WTC11 (cell line): ENCODE results near the gene LSM12. TPM values are rescaled to one million over a fixed set of nuclear protein-coding genes. Genes with fewer than 3 reads are reported as not detected.
A peak's percentile ranks its signal among the peaks of the same experiment; 100 is the strongest.

Experiments
- ATAC-seq: fragments of 200-7000 bp; cut with Tn5 transposase; 2 replicates; pipeline ENCODE4 v1.10.0; 2021; ENCODE audit warnings: mild to moderate bottlenecking, moderate library complexity
- CTCF ChIA-PET: fragments of 300-600 bp; sonication (Branson Sonifier 250); formaldehyde crosslinking; loops from one replicate; lab custom pipeline; 2021; ENCODE audit warnings: antibody characterized with exemption; lab: Charles Lee
- POLR2A ChIA-PET: fragments of 350-600 bp; sonication (Branson Sonifier 250); formaldehyde crosslinking; loops from one replicate; lab custom pipeline; 2021; ENCODE audit warnings: antibody characterized with exemption; lab: Charles Lee
- DNase-seq: peaks from one replicate; pipeline ENCODE4 v3.0.0; 2021; ENCODE audit warnings: low spot score
- H3K27ac Mint-ChIP-seq: 2 replicates; pipeline ENCODE4 v1.8.0; 2021; ENCODE audit warnings: mixed read lengths
- H3K27me3 Mint-ChIP-seq: 2 replicates; pipeline ENCODE4 v1.8.0; 2021; ENCODE audit warnings: low read depth, mild to moderate bottlenecking, moderate library complexity, mixed read lengths
- H3K36me3 Mint-ChIP-seq: 2 replicates; pipeline ENCODE4 v1.8.0; 2021; ENCODE audit warnings: mixed read lengths
- H3K4me1 Mint-ChIP-seq: 2 replicates; pipeline ENCODE4 v1.8.0; 2022; ENCODE audit warnings: mixed read lengths
- H3K4me3 Mint-ChIP-seq: 2 replicates; pipeline ENCODE4 v1.8.0; 2021; ENCODE audit warnings: mild to moderate bottlenecking, moderate library complexity, mixed read lengths
- H3K9me3 Mint-ChIP-seq: 2 replicates; pipeline ENCODE4 v1.8.0; 2021; ENCODE audit warnings: mixed read lengths
- ATF1 ChIP-seq: sonication (generic); formaldehyde crosslinking; IDR thresholded peaks from 2 replicates; pipeline ENCODE4 v1.8.1; 2023; ENCODE audit warnings: mild to moderate bottlenecking, moderate library complexity, missing genetic modification reagents
- CREM ChIP-seq: sonication (generic); formaldehyde crosslinking; IDR thresholded peaks from 2 replicates; pipeline ENCODE4 v1.8.1; 2022; ENCODE audit warnings: mild to moderate bottlenecking, missing genetic modification reagents, moderate library complexity
- CTCF ChIP-seq: fragments of 200-600 bp; IDR thresholded peaks from 2 replicates; pipeline ENCODE4 v1.8.0; 2022; ENCODE audit warnings: antibody characterized with exemption
- ELF4 ChIP-seq: sonication (generic); formaldehyde crosslinking; IDR thresholded peaks from 2 replicates; pipeline ENCODE4 v1.8.1; 2022; ENCODE audit warnings: low read depth, mild to moderate bottlenecking, moderate library complexity, missing genetic modification reagents
- ESRRA ChIP-seq: sonication (generic); formaldehyde crosslinking; IDR thresholded peaks from 2 replicates; pipeline ENCODE4 v1.8.1; 2022; ENCODE audit warnings: mild to moderate bottlenecking, missing genetic modification reagents, borderline replicate concordance
- FOXK1 ChIP-seq: sonication (generic); formaldehyde crosslinking; IDR thresholded peaks from 2 replicates; pipeline ENCODE4 v1.8.0; 2022; ENCODE audit warnings: mild to moderate bottlenecking, moderate library complexity, missing genetic modification reagents
- GABPB1 ChIP-seq: sonication (generic); formaldehyde crosslinking; IDR thresholded peaks from 2 replicates; pipeline ENCODE4 v1.8.1; 2023; ENCODE audit warnings: mild to moderate bottlenecking, missing genetic modification reagents
- GRHL2 ChIP-seq: fragments of 250-450 bp; sonication (Bioruptor Pico); IDR thresholded peaks from 2 replicates; pipeline ENCODE4 v1.8.0; 2022; ENCODE audit warnings: mild to moderate bottlenecking, moderate library complexity; ENCODE audit not compliant: insufficient replicate concordance, severe bottlenecking
- HMGXB4 ChIP-seq: sonication (generic); formaldehyde crosslinking; IDR thresholded peaks from 2 replicates; pipeline ENCODE4 v1.8.1; 2023; ENCODE audit warnings: mild to moderate bottlenecking, moderate library complexity, missing genetic modification reagents
- IRF2 ChIP-seq: sonication (generic); formaldehyde crosslinking; IDR thresholded peaks from 2 replicates; pipeline ENCODE4 v1.8.0; 2022; ENCODE audit warnings: low read depth, missing genetic modification reagents, borderline replicate concordance
- JAZF1 ChIP-seq: fragments of 250-450 bp; sonication (Bioruptor Pico); IDR thresholded peaks from 2 replicates; pipeline ENCODE4 v1.9.0; 2021; ENCODE audit warnings: moderate library complexity, mild to moderate bottlenecking, inconsistent platforms
- RORB ChIP-seq: fragments of 250-450 bp; sonication (Bioruptor Pico); IDR thresholded peaks from 2 replicates; pipeline ENCODE4 v1.9.0; 2021; ENCODE audit warnings: mild to moderate bottlenecking
- SP1 ChIP-seq: sonication (generic); formaldehyde crosslinking; conservative IDR thresholded peaks from 2 replicates; pipeline ENCODE4 v1.8.1; 2022; ENCODE audit warnings: missing genetic modification reagents
- TEAD4 ChIP-seq: sonication (generic); formaldehyde crosslinking; IDR thresholded peaks from 2 replicates; pipeline ENCODE4 v1.8.0; 2022; ENCODE audit warnings: mild to moderate bottlenecking, missing genetic modification reagents
- ZNF532 ChIP-seq: fragments of 250-450 bp; sonication (Bioruptor Pico); IDR thresholded peaks from 2 replicates; pipeline ENCODE4 v1.9.0; 2021; ENCODE audit warnings: mild to moderate bottlenecking, borderline replicate concordance
- total RNA-seq: library from RNA; stranded (reverse); gene quantifications from 3 replicates; pipeline ENCODE4 v1.2.3, GENCODE V29; 2021

The LSM12 gene
- total RNA-seq, 1 experiment from 2014 or later, result 102 TPM

GRCh38 chr17:44066204-44066930, at the start of gene LSM12 (continued):
- TF ChIP-seq GABPB1 (CRISPR knock-in tag) (peak; percentile 38), ELF4 (CRISPR knock-in tag) (no peak)

- H3K27me3 Mint-ChIP-seq, result no peaks in the 10 kb centered on the region
- H3K9me3 Mint-ChIP-seq, result no peaks in the 10 kb centered on the region
- H3K4me3 Mint-ChIP-seq, result no peak overlapping the region
- no peak for TF ChIP-seq ESRRA (CRISPR knock-in tag)
- TF ChIP-seq CTCF, result peak; percentile 76
- 0 out of 2 replicates have a peak, but pooled peaks have one; percentile 41 for TF ChIP-seq HMGXB4 (CRISPR knock-in tag)
- no peak for TF ChIP-seq GRHL2 (CRISPR knock-in tag)
- no peak for TF ChIP-seq ZNF532 (CRISPR knock-in tag)
- H3K36me3 Mint-ChIP-seq, result no peaks in the 10 kb centered on the region
- peak; percentile 8; the same call in 1 of the 2 replicates for ATAC-seq
- ChIA-PET CTCF (interaction anchor here (0.7 to 5.7 kb wide), 38 partner anchors 8 to 362 kb away, joined by 3 to 116 read pairs (median 5); partner anchors contain the start of genes ASB16, G6PC3, GRN and HDAC5), POLR2A (interaction anchor here (0.7 to 1.1 kb wide), 2 partner anchors 28 to 46 kb away, joined by 3 to 8 read pairs; no protein-coding TSS in a partner anchor)
- peak overlapping the region; percentile 57; the same call in 1 of the 2 replicates for H3K27ac Mint-ChIP-seq
- DNase-seq, result peak; percentile 70
- H3K4me1 Mint-ChIP-seq, result peaks cover 76% of the 10 kb centered on the region
Observed at GRCh38 chr17:44115585-44116415, 49.3 kb upstream of the LSM12 start.

- Mint-ChIP-seq H3K4me1 (peaks cover 70% of the 10 kb centered on the region), H3K36me3 (no peaks in the 10 kb centered on the region), H3K4me3 (no peak overlapping the region)
- CTCF ChIA-PET, result interaction anchor here (1.3 to 5.7 kb wide), 13 partner anchors 7 to 231 kb away, joined by 3 to 116 read pairs (median 26); partner anchors contain the start of genes ASB16, GRN, HDAC5 and HROB
- no peak for ATAC-seq
- TF ChIP-seq JAZF1, result no peak
- no peak for TF ChIP-seq GABPB1 (CRISPR knock-in tag)
- TF ChIP-seq IRF2 (CRISPR knock-in tag), result no peak
- TF ChIP-seq TEAD4, result no peak
- TF ChIP-seq SP1 (CRISPR knock-in tag), result no peak
- no peak for TF ChIP-seq ESRRA (CRISPR knock-in tag)
- no peak for TF ChIP-seq CREM (CRISPR knock-in tag)
- no peak for TF ChIP-seq ATF1
- no peak for TF ChIP-seq FOXK1 (CRISPR knock-in tag)
- no peak for TF ChIP-seq RORB (CRISPR knock-in tag)
- TF ChIP-seq, all 79 proteins: peak for 0
- Mint-ChIP-seq H3K9me3 (no peaks in the 10 kb centered on the region), H3K27me3 (no peaks in the 10 kb centered on the region), H3K27ac (no peak overlapping the region)
- no peak for DNase-seq
- POLR2A ChIA-PET, result interaction anchor here (1.7 kb wide), 1 partner anchor 8 kb away, joined by 4 read pairs; no protein-coding TSS in a partner anchor
Observed at GRCh38 chr17:44113868-44114840, 47.7 kb upstream of the LSM12 start.
